ENCODE measurements around the gene VCL. TPM values are rescaled to one million over a fixed set of nuclear protein-coding genes. Genes with fewer than 3 reads are reported as not detected.

The VCL gene
- total RNA-seq, 2 experiments from 2014 or later: 18.5 to 19.7 TPM

- no peaks in the 10 kb centered on the region for H3K9me3 ChIP-seq (ENCODE audit: control insufficient read depth in 1 of 2, insufficient read depth in 1 of 2, low read length in 2 of 2)
- DNase-seq (no peak), ATAC-seq (ENCODE audit: poor library complexity) (no peak)
- no peak overlapping the region for H3K4me3 ChIP-seq (ENCODE audit: low read length)
- intact Hi-C loops (cut with DNase I, micrococcal nuclease): no loop called here
- Mint-ChIP-seq H3K4me3 (no peak overlapping the region), H3K4me1 (ENCODE audit: low read depth) (peaks cover 8% of the 10 kb centered on the region), H3K9me3 (no peaks in the 10 kb centered on the region), H3K36me3 (ENCODE audit: low read depth) (peaks cover 14% of the 10 kb centered on the region), H3K27ac (no peak overlapping the region), H3K27me3 (no peaks in the 10 kb centered on the region)
- no peaks in the 10 kb centered on the region for H3K27me3 ChIP-seq (ENCODE audit: control insufficient read depth in 1 of 2, insufficient read depth in 2 of 2, low read length in 2 of 2)
- H3K36me3 ChIP-seq (ENCODE audit: insufficient read depth, low read length): peaks cover 12% of the 10 kb centered on the region
- H3K27ac ChIP-seq (ENCODE audit: low read depth in 1 of 2, low read length in 2 of 2): no peak overlapping the region
- H3K4me1 ChIP-seq (ENCODE audit: insufficient read depth, low read length): peaks cover 3% of the 10 kb centered on the region
- no peak for TF ChIP-seq CTCF (IDR thresholded peaks at IDR 0.05)
- ChIA-PET CTCF (no interaction called here), POLR2A (interaction anchor here (0.6 kb wide), 1 partner anchor 166 kb away, joined by 3 read pairs; no protein-coding TSS in a partner anchor)
These were observed 42.5 kb downstream of the VCL start for GRCh38 chr10:74040200-74041126.

- no peak overlapping the region for H3K27ac Mint-ChIP-seq
- H3K27me3 Mint-ChIP-seq: no peaks in the 10 kb centered on the region
- peaks cover 9% of the 10 kb centered on the region for H3K4me1 Mint-ChIP-seq (ENCODE audit: low read depth)
- Histone ChIP-seq H3K9me3 (ENCODE audit: control insufficient read depth in 1 of 2, insufficient read depth in 1 of 2, low read length in 2 of 2) (no peaks in the 10 kb centered on the region), H3K27me3 (ENCODE audit: control insufficient read depth in 1 of 2, insufficient read depth in 2 of 2, low read length in 2 of 2) (no peaks in the 10 kb centered on the region), H3K4me1 (ENCODE audit: insufficient read depth, low read length) (peaks cover 1% of the 10 kb centered on the region), H3K4me3 (ENCODE audit: low read length) (no peak overlapping the region), H3K36me3 (ENCODE audit: insufficient read depth, low read length) (peaks cover 16% of the 10 kb centered on the region), H3K27ac (ENCODE audit: low read depth in 1 of 2, low read length in 2 of 2) (no peak overlapping the region)
- no peak for TF ChIP-seq CTCF (IDR thresholded peaks at IDR 0.05)
- ChIA-PET CTCF (no interaction called here), POLR2A (interaction anchor here (0.7 kb wide), 1 partner anchor 178 kb away, joined by 3 read pairs; no protein-coding TSS in a partner anchor)
- DNase-seq: no peak
- H3K9me3 Mint-ChIP-seq: no peaks in the 10 kb centered on the region
- no peak for ATAC-seq (ENCODE audit: poor library complexity)
- no peak overlapping the region for H3K4me3 Mint-ChIP-seq
- peaks cover 24% of the 10 kb centered on the region for H3K36me3 Mint-ChIP-seq (ENCODE audit: low read depth)
- intact Hi-C loops (cut with DNase I, micrococcal nuclease): no loop called here
These were observed 46.5 kb downstream of the VCL start for GRCh38 chr10:74044419-74044818.

- no peaks in the 10 kb centered on the region for H3K9me3 Mint-ChIP-seq
- Histone ChIP-seq H3K9me3 (ENCODE audit: control insufficient read depth in 1 of 2, insufficient read depth in 1 of 2, low read length in 2 of 2) (no peaks in the 10 kb centered on the region), H3K27ac (ENCODE audit: low read depth in 1 of 2, low read length in 2 of 2) (no peak overlapping the region), H3K36me3 (ENCODE audit: insufficient read depth, low read length) (peaks cover 16% of the 10 kb centered on the region), H3K4me3 (ENCODE audit: low read length) (no peak overlapping the region), H3K4me1 (ENCODE audit: insufficient read depth, low read length) (no peaks in the 10 kb centered on the region), H3K27me3 (ENCODE audit: control insufficient read depth in 1 of 2, insufficient read depth in 2 of 2, low read length in 2 of 2) (no peaks in the 10 kb centered on the region)
- CTCF ChIA-PET: no interaction called here
- H3K27ac Mint-ChIP-seq: no peak overlapping the region
- H3K27me3 Mint-ChIP-seq: no peaks in the 10 kb centered on the region
- ATAC-seq (ENCODE audit: poor library complexity): no peak
- DNase-seq: no peak
- no peak overlapping the region for H3K4me3 Mint-ChIP-seq
- H3K36me3 Mint-ChIP-seq (ENCODE audit: low read depth): peaks cover 24% of the 10 kb centered on the region
- POLR2A ChIA-PET: no interaction called here
- H3K4me1 Mint-ChIP-seq (ENCODE audit: low read depth): peaks cover 10% of the 10 kb centered on the region
- intact Hi-C loops (cut with DNase I, micrococcal nuclease): loop anchor here in 1 of 2 experiments (5.0 kb wide), 1 partner anchor 90 kb away; no protein-coding TSS in a partner anchor
- no peak for TF ChIP-seq CTCF (IDR thresholded peaks at IDR 0.05)
These were observed 49.4 kb downstream of the VCL start for GRCh38 chr10:74047304-74047703.

Data from CD4-positive, alpha-beta T cell (primary cell).